Left lung (tissue), 10 donors: ENCODE data around the gene ANO2. TPM values are rescaled to one million over a fixed set of nuclear protein-coding genes. Genes with fewer than 3 reads are reported as not detected.

ENCODE experiments used
- ATAC-seq: fragments of 200-7000 bp; cut with Tn5 transposase; one replicate; pipeline ENCODE4 v1.9.1; 2020; ENCODE audit warnings: moderate library complexity
- DNase-seq, 4 donors: peaks; one replicate each; pipeline ENCODE4 v3.0.0-alpha.2; 2013 to 2020
- H3K27ac ChIP-seq, 2 donors: fragments of 200-600 bp; sonication (generic) in 1 of 2; one replicate each; pipeline versions ENCODE4 v1.5.0 to v1.8.0; 2020 to 2021
- H3K27me3 ChIP-seq, 2 donors: fragments of 200-600 bp; sonication (generic) in 1 of 2; one replicate each; pipeline versions ENCODE4 v1.5.0 to v1.8.0; 2020 to 2021
- H3K36me3 ChIP-seq, 2 donors: fragments of 200-600 bp; sonication (generic) in 1 of 2; one replicate each; pipeline versions ENCODE4 v1.5.0 to v1.8.0; 2020 to 2021
- H3K4me1 ChIP-seq, 2 donors: fragments of 200-600 bp; one replicate each; pipeline ENCODE4 v1.8.0; 2021
- H3K4me3 ChIP-seq, 2 donors: fragments of 200-600 bp; sonication (generic) in 1 of 2; one replicate each; pipeline versions ENCODE4 v1.5.0 to v1.8.0; 2020 to 2021; ENCODE audit warnings: mild to moderate bottlenecking in 1 of 2
- H3K9me3 ChIP-seq, 2 donors: fragments of 200-600 bp; sonication (generic) in 1 of 2; one replicate each; pipeline versions ENCODE4 v1.5.0 to v1.8.0; 2020 to 2021
- intact Hi-C, 2 donors: fragments of 100-400 bp; cut with DNase I; formaldehyde crosslinking; loops; one replicate each; pipeline versions ENCODE4 v1.11.2 to v1.14.2; 2022
- polyA plus RNA-seq, 6 donors: library from polyadenylated mRNA; unstranded; fragments of 120-200 nt; gene quantifications; one replicate each; pipeline ENCODE4 v1.2.1, GENCODE V29; 2013; ENCODE audit not compliant: insufficient read length in 6 of 6
- total RNA-seq, 2 donors: library from RNA; stranded (reverse); fragmentation: NEBNext Ultra II Directional; extraction: Animal tissue kit (Norgen Biotek cat#: 25700); gene quantifications; one replicate each; pipeline ENCODE4 v1.2.1, GENCODE V29; 2021
- TF ChIP-seq, protein P1 (sequence below), 2 donors: fragments of 200-600 bp; sonication (generic) in 1 of 2; IDR thresholded peaks; one replicate each; pipeline versions ENCODE4 v1.5.0 to v1.8.0; 2021; ENCODE audit warnings: antibody characterized with exemption in 2 of 2
- donor health status: DM: no; HTN: yes; CAD: no.
- donor health status: DM: no; HTN: no; CAD: no.

ANO2 gene
- total and polyA plus RNA-seq, 8 donors = 3.4 to 10.5 (median 6.1) TPM

DNA sequence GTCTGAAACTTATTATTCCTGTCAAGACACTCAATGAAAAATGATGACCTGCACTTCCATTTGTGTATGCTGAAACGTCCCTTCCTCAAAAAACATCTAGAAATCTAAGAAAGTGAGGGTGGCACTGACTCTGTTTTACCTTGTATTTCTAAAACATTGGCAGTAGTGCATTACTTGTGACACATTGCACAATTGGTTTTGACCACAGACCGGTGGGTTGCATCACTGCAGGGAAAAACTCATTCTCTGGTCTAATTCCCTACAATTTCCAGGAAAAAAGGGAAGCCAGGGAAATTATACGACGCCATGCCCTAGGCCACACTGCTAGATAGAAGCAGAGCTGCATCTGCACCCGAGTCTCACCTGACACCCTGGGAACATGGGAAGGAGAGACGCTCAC is 356.5 kb downstream of the ANO2 start:
- no peaks in the 10 kb centered on the region for H3K27me3 ChIP-seq
- no peaks in the 10 kb centered on the region for H3K4me1 ChIP-seq
- ATAC-seq = no peak
- no peak for DNase-seq
- H3K36me3 ChIP-seq = no peaks in the 10 kb centered on the region
- no peak overlapping the region for H3K27ac ChIP-seq
- TF ChIP-seq, protein P1, sequence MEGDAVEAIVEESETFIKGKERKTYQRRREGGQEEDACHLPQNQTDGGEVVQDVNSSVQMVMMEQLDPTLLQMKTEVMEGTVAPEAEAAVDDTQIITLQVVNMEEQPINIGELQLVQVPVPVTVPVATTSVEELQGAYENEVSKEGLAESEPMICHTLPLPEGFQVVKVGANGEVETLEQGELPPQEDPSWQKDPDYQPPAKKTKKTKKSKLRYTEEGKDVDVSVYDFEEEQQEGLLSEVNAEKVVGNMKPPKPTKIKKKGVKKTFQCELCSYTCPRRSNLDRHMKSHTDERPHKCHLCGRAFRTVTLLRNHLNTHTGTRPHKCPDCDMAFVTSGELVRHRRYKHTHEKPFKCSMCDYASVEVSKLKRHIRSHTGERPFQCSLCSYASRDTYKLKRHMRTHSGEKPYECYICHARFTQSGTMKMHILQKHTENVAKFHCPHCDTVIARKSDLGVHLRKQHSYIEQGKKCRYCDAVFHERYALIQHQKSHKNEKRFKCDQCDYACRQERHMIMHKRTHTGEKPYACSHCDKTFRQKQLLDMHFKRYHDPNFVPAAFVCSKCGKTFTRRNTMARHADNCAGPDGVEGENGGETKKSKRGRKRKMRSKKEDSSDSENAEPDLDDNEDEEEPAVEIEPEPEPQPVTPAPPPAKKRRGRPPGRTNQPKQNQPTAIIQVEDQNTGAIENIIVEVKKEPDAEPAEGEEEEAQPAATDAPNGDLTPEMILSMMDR (IDR thresholded peaks at IDR 0.05) = no peak
- H3K4me3 ChIP-seq = no peak overlapping the region
- no peaks in the 10 kb centered on the region for H3K9me3 ChIP-seq
- intact Hi-C loops = no loop called here

DNA sequence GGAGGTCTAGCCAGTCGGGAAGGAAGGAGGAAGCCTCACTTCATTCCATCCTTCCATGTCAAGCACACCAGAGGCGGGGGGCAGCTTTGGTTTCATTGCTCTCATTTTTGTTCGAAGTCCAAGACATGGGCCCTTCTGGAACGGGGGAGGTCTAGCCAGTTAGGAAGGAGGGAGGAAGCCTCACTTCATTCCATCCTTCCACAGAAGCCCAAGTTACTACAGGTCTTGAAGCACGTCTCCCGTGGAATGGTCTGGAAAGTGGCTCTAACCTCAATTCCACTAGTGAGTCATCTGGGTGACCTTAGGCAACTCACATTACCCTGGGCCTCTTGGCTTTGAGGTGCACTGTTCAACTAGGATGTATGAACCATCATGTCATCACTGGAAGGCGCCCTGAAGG is 356.9 kb downstream of the ANO2 start:
- Histone ChIP-seq H3K27me3 (no peaks in the 10 kb centered on the region), H3K4me3 (no peak overlapping the region), H3K36me3 (no peaks in the 10 kb centered on the region), H3K4me1 (no peaks in the 10 kb centered on the region), H3K27ac (no peak overlapping the region), H3K9me3 (no peaks in the 10 kb centered on the region)
- DNase-seq (no peak), ATAC-seq (no peak)
- intact Hi-C loops = no loop called here
- TF ChIP-seq, protein P1 (IDR thresholded peaks at IDR 0.05) = no peak

DNA sequence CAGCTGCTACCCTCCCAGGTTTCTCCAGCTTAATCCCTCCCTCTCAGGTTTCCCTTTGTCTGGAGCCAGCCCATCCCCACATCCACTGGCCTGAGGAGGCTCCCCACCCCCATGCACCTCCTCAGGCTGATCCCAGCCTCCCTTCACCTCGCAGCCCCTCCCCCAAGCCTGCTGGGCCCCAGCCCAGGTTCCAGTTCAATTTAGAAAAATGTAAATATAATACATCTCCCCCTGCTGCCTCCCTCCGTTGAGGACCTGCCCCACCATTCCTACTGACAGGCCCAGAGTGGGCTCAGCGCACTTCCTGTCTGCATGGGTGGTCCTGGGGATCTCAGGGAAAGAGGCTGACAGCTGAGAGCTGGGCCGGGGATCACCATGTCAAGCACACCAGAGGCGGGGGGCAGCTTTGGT is 357.3 kb downstream of the ANO2 start:
- no peaks in the 10 kb centered on the region for H3K4me1 ChIP-seq
- intact Hi-C loops = no loop called here
- H3K36me3 ChIP-seq = no peaks in the 10 kb centered on the region
- no peak overlapping the region for H3K27ac ChIP-seq
- no peaks in the 10 kb centered on the region for H3K27me3 ChIP-seq
- TF ChIP-seq, protein P1 (IDR thresholded peaks at IDR 0.05) = no peak
- no peak overlapping the region for H3K4me3 ChIP-seq
- H3K9me3 ChIP-seq = no peaks in the 10 kb centered on the region
- ATAC-seq = no peak
- peak in 2 of 4 donors; percentile 44 to 69 for DNase-seq

DNA sequence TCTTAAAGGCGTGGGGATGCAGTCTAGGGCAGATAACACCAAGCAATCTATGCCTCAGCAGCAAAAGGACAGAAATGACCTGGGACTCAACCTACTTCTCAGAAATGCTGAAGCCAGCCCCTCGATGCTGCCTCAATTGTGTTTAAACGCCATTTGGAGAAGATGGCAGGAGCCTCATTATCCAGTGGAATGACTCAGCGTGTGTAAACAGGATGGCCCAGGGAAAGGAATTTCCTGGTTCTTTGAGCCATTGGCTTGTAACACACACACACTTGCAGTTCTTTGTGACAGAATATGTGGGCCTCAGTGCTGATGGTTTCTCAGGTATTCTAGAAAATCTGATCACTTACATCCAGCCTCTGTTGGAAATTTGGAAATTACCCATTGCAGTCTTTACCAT is 358.9 kb downstream of the ANO2 start:
- Histone ChIP-seq H3K27me3 (no peaks in the 10 kb centered on the region), H3K27ac (no peak overlapping the region), H3K4me1 (peaks cover 0 to 4% of the 10 kb centered on the region in 2 donors), H3K4me3 (no peak overlapping the region), H3K9me3 (no peaks in the 10 kb centered on the region), H3K36me3 (no peaks in the 10 kb centered on the region)
- DNase-seq (no peak), ATAC-seq (peak; percentile 37)
- intact Hi-C loops = no loop called here
- TF ChIP-seq, protein P1 (IDR thresholded peaks at IDR 0.05) = no peak

DNA sequence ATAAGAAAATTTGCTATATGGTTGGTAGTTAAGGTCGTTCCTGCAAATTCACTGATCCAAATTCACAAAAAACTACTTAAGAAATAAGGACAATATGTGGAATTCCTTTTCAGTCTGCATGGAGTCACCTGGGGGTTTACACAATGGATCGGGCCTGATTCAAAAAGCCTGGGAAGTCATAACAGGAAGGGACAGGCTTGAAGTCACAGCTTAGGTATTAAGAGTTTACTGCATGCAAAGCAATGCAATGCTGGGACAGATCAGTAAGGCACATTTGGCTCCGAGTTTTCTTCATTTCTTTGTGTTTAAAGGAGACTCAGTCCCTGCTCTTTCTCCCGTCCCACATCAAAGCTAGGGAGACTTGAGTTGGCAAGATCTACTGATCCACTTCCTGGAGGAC is 359.9 kb downstream of the ANO2 start:
- H3K9me3 ChIP-seq = no peaks in the 10 kb centered on the region
- ATAC-seq (no peak), DNase-seq (no peak)
- no peaks in the 10 kb centered on the region for H3K27me3 ChIP-seq
- no peak overlapping the region for H3K27ac ChIP-seq
- H3K4me3 ChIP-seq = no peak overlapping the region
- H3K36me3 ChIP-seq = no peaks in the 10 kb centered on the region
- peaks cover 0 to 4% of the 10 kb centered on the region in 2 donors for H3K4me1 ChIP-seq
- intact Hi-C loops = no loop called here
- TF ChIP-seq, protein P1 (IDR thresholded peaks at IDR 0.05) = no peak
